GM23338 (cell line): Measurements from ENCODE around the gene CCDC69. TPM values are rescaled to one million over a fixed set of nuclear protein-coding genes. Genes with fewer than 3 reads are reported as not detected.
"Not testable (repeated sequence)": the region's sequence is repeated elsewhere in the genome, so short reads cannot be mapped to it uniquely, and the experiment has no call there.

Source experiments
- ATAC-seq: fragments of 200-7000 bp; cut with Tn5 transposase; 3 replicates; pipeline ENCODE4 v1.9.1; 2020
- DNase-seq: peaks from one replicate; pipeline ENCODE4 v3.0.0-alpha.2; 2015; ENCODE audit warnings: low spot score
- H2AFZ ChIP-seq: fragments of 200-600 bp; sonication (generic); 2 replicates; pipeline ENCODE4 v1.8.0; 2016; ENCODE audit warnings: antibody characterized with exemption, mild to moderate bottlenecking, moderate library complexity
- H3F3A ChIP-seq: fragments of 200-600 bp; sonication (generic); replicated peaks from 2 replicates; pipeline ENCODE4 v1.8.0; 2017; ENCODE audit warnings: antibody characterized with exemption, mixed run types, low read depth
- H3K27ac ChIP-seq: fragments of 200-600 bp; sonication (generic); 2 replicates; pipeline ENCODE4 v1.6.1; 2016; ENCODE audit warnings: low read depth
- H3K27me3 ChIP-seq: fragments of 200-600 bp; sonication (generic); 2 replicates; pipeline ENCODE4 v1.8.0; 2016; ENCODE audit warnings: mild to moderate bottlenecking, mixed run types, moderate library complexity; ENCODE audit not compliant: insufficient read depth
- H3K36me3 ChIP-seq: fragments of 200-600 bp; sonication (generic); 2 replicates; pipeline ENCODE4 v1.8.0; 2016; ENCODE audit warnings: mild to moderate bottlenecking; ENCODE audit not compliant: insufficient read depth
- H3K4me1 ChIP-seq: fragments of 200-600 bp; sonication (generic); 2 replicates; pipeline ENCODE4 v1.8.0; 2016; ENCODE audit warnings: mild to moderate bottlenecking, moderate library complexity; ENCODE audit not compliant: insufficient read depth
- H3K4me2 ChIP-seq: fragments of 200-600 bp; sonication (generic); 2 replicates; pipeline ENCODE4 v1.7.1; 2017; ENCODE audit warnings: mixed run types
- H3K4me3 ChIP-seq: fragments of 200-600 bp; sonication (generic); 2 replicates; pipeline ENCODE4 v1.6.1; 2016; ENCODE audit warnings: mixed run types
- H3K79me2 ChIP-seq: fragments of 200-600 bp; sonication (generic); replicated peaks from 2 replicates; pipeline ENCODE4 v1.8.0; 2017; ENCODE audit warnings: mild to moderate bottlenecking; ENCODE audit not compliant: insufficient read depth
- H3K9me2 ChIP-seq: fragments of 200-600 bp; sonication (generic); 2 replicates; pipeline ENCODE4 v1.8.0; 2017; ENCODE audit not compliant: insufficient read depth
- H4K20me1 ChIP-seq: fragments of 200-600 bp; sonication (generic); replicated peaks from 2 replicates; pipeline ENCODE4 v1.8.0; 2017; ENCODE audit warnings: mild to moderate bottlenecking; ENCODE audit not compliant: insufficient read depth
- H3K27ac Mint-ChIP-seq: 2 replicates; pipeline ENCODE4 v1.8.0; 2020; ENCODE audit warnings: inconsistent platforms, mild to moderate bottlenecking, moderate library complexity, mixed read lengths
- H3K27me3 Mint-ChIP-seq: 3 replicates; pipeline ENCODE4 v1.8.0; 2022; ENCODE audit warnings: low read depth, mild to moderate bottlenecking, moderate library complexity, mixed read lengths, inconsistent platforms; ENCODE audit not compliant: insufficient read depth, poor library complexity
- H3K36me3 Mint-ChIP-seq: 3 replicates; pipeline ENCODE4 v1.8.0; 2021; ENCODE audit warnings: low read depth, mild to moderate bottlenecking, inconsistent platforms, moderate library complexity, mixed read lengths
- H3K4me1 Mint-ChIP-seq: 3 replicates; pipeline ENCODE4 v1.8.0; 2020; ENCODE audit warnings: mild to moderate bottlenecking, inconsistent platforms, mixed read lengths
- H3K4me3 Mint-ChIP-seq: 3 replicates; pipeline ENCODE4 v1.8.0; 2021; ENCODE audit warnings: moderate library complexity, mild to moderate bottlenecking, inconsistent platforms, mixed read lengths
- H3K9me3 Mint-ChIP-seq: 3 replicates; pipeline ENCODE4 v1.8.0; 2020; ENCODE audit warnings: moderate library complexity, mild to moderate bottlenecking, inconsistent platforms, mixed read lengths
- CREB1 ChIP-seq: fragments of 250-450 bp; sonication (Bioruptor Pico); IDR thresholded peaks from 2 replicates; pipeline ENCODE4 v1.5.0; 2020; ENCODE audit warnings: low read depth, mild to moderate bottlenecking, moderate library complexity
- EZH2 ChIP-seq: fragments of 200-600 bp; sonication (generic); IDR thresholded peaks from one replicate; pipeline ENCODE4 v1.8.0; 2017; ENCODE audit warnings: antibody characterized with exemption, mild to moderate bottlenecking, low read depth; ENCODE audit not compliant: unreplicated experiment
- EZH2phosphoT487 ChIP-seq: fragments of 200-600 bp; sonication (generic); IDR thresholded peaks from one replicate; pipeline ENCODE4 v1.8.1; 2018; ENCODE audit warnings: antibody characterized with exemption; ENCODE audit not compliant: unreplicated experiment
- JUNB ChIP-seq: IDR thresholded peaks from one replicate; pipeline ENCODE4 v1.6.1; 2016; ENCODE audit warnings: antibody characterized with exemption; ENCODE audit not compliant: unreplicated experiment
- POLR2AphosphoS5 ChIP-seq: IDR thresholded peaks from 2 replicates; pipeline ENCODE4 v1.6.1; 2016; ENCODE audit warnings: antibody characterized with exemption, low read depth
- ZNF114 ChIP-seq: fragments of 250-450 bp; sonication (Bioruptor Pico); IDR thresholded peaks from 2 replicates; pipeline ENCODE4 v1.5.0; 2020; ENCODE audit warnings: mild to moderate bottlenecking, moderate library complexity
- ZNF331 ChIP-seq: fragments of 250-450 bp; sonication (Bioruptor Pico); IDR thresholded peaks from 2 replicates; pipeline ENCODE4 v1.5.0; 2020; ENCODE audit warnings: low read depth, mild to moderate bottlenecking, moderate library complexity
- polyA plus RNA-seq: library from polyadenylated mRNA; unstranded; fragments of >200 nt; fragmentation: Nextera tagmentation; extraction: Ambion mirVana; gene quantifications from 2 replicates; pipeline ENCODE4 v1.2.1, GENCODE V29; 2016
- total RNA-seq: library from RNA; depleted of rRNA; stranded (reverse); fragments of >200 nt; shearing (Covaris generic); gene quantifications from 2 replicates; pipeline ENCODE4 v1.2.3, GENCODE V29; 2014
- TF ChIP-seq, protein P1 (sequence below): fragments of 250-450 bp; sonication (Bioruptor Pico); IDR thresholded peaks from 2 replicates; pipeline ENCODE4 v1.5.0; 2020; ENCODE audit warnings: mild to moderate bottlenecking, moderate library complexity

Gene CCDC69
- total and polyA plus RNA-seq, 2 experiments from 2014 or later = 2.7 to 5.3 TPM

DNA sequence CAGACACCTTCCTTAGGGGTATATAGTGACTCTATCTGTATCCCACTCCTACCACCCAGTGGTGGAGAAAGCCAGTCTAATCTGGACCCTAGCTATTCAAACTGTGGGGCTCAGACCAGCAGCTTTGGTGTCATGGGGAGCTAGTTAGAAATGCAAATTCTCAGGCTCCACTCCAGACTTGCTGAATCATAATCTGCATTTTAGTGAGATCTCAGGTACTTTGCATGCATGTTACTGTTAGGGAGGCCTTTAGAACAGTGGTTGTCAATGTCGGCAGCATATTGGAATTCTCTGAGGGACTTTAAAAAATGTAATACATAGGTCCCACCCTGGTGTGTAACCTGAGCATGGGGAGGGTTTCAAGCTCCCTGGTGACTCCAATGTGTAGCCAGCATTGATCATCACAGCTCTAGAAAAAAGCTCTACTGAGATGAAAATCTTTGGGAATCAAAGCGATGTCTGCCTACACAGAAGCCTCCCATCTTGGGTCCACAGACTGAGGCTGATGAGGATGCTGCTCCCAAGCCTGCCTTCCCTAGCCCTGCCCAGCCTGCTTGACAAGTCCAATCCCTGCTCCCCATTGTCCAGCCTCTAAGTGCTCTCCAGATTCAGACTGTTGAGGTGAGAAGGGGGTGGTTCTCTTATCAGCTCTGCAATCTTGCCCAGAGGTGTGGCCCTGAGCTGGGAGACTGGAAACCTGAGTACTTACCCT is 17.2 kb upstream of the CCDC69 start:
- H3K27ac Mint-ChIP-seq = no peak overlapping the region
- ATAC-seq = peak; percentile 26
- H4K20me1 ChIP-seq = no peaks in the 10 kb centered on the region

DNA sequence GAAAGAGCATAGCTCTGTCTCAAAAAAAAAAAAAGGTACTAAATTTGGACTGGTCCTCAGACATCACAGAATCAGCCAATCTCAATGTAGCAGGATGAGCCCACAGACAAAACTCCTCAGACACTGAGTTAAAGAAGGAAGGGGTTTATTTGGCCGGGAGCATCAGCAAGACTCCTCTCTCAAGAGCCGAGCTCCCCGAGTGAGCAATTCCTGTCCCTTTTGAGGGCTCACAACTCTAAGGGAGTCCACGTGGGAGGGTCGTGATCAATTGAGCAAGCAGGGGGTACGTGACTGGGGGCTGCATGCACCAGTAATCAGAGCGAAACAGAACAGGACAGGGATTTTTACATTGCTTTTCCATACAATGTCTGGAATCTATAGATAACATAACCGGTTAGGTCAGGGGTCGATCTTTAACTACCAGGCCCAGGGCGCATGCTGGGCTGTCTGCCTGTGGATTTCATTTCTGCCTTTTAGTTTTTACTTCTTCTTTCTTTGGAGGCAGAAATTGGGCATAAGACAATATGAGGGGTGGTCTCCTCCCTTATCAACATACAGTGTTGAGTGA is 16.5 kb upstream of the CCDC69 start:
- not testable (repeated sequence) for H3K9me2 ChIP-seq, H3K4me2 ChIP-seq, H3F3A ChIP-seq, H3K27me3 Mint-ChIP-seq, H3K79me2 ChIP-seq, H3K36me3 Mint-ChIP-seq, H4K20me1 ChIP-seq, H3K9me3 Mint-ChIP-seq, H3K27ac Mint-ChIP-seq, ATAC-seq, H3K27me3 ChIP-seq, H3K36me3 ChIP-seq, DNase-seq, H3K27ac ChIP-seq, H3K4me3 Mint-ChIP-seq, H3K4me3 ChIP-seq, H2AFZ ChIP-seq
- H3K4me1 ChIP-seq = peaks cover 20% of the 10 kb centered on the region
- H3K4me1 Mint-ChIP-seq = peaks cover 30% of the 10 kb centered on the region

More for the DNA sequence above, 17.2 kb upstream of the CCDC69 start:
- H3K27me3 Mint-ChIP-seq = peaks cover 7% of the 10 kb centered on the region
- no peak for DNase-seq
- no peaks in the 10 kb centered on the region for H3K36me3 ChIP-seq
- H3K27ac ChIP-seq = no peak overlapping the region
- H3K9me3 Mint-ChIP-seq = no peaks in the 10 kb centered on the region; the same call in 2 of the 3 replicates
- no peaks in the 10 kb centered on the region for H3K36me3 Mint-ChIP-seq
- no peak overlapping the region for H3K4me3 ChIP-seq
- peaks cover 30% of the 10 kb centered on the region for H3K4me1 Mint-ChIP-seq
- no peaks in the 10 kb centered on the region for H3K79me2 ChIP-seq
- H3F3A ChIP-seq = no peaks in the 10 kb centered on the region
- H3K9me2 ChIP-seq = no peaks in the 10 kb centered on the region
- no peak overlapping the region; the same call in 1 of the 2 replicates for H3K4me2 ChIP-seq
- no peak for TF ChIP-seq POLR2AphosphoS5
- TF ChIP-seq JUNB = no peak
- no peak for TF ChIP-seq EZH2
- TF ChIP-seq ZNF331 (CRISPR knock-in tag) = no peak
- TF ChIP-seq EZH2phosphoT487 = no peak
- TF ChIP-seq CREB1 (CRISPR knock-in tag) = no peak
- no peak for TF ChIP-seq ZNF114
- TF ChIP-seq, protein P1, sequence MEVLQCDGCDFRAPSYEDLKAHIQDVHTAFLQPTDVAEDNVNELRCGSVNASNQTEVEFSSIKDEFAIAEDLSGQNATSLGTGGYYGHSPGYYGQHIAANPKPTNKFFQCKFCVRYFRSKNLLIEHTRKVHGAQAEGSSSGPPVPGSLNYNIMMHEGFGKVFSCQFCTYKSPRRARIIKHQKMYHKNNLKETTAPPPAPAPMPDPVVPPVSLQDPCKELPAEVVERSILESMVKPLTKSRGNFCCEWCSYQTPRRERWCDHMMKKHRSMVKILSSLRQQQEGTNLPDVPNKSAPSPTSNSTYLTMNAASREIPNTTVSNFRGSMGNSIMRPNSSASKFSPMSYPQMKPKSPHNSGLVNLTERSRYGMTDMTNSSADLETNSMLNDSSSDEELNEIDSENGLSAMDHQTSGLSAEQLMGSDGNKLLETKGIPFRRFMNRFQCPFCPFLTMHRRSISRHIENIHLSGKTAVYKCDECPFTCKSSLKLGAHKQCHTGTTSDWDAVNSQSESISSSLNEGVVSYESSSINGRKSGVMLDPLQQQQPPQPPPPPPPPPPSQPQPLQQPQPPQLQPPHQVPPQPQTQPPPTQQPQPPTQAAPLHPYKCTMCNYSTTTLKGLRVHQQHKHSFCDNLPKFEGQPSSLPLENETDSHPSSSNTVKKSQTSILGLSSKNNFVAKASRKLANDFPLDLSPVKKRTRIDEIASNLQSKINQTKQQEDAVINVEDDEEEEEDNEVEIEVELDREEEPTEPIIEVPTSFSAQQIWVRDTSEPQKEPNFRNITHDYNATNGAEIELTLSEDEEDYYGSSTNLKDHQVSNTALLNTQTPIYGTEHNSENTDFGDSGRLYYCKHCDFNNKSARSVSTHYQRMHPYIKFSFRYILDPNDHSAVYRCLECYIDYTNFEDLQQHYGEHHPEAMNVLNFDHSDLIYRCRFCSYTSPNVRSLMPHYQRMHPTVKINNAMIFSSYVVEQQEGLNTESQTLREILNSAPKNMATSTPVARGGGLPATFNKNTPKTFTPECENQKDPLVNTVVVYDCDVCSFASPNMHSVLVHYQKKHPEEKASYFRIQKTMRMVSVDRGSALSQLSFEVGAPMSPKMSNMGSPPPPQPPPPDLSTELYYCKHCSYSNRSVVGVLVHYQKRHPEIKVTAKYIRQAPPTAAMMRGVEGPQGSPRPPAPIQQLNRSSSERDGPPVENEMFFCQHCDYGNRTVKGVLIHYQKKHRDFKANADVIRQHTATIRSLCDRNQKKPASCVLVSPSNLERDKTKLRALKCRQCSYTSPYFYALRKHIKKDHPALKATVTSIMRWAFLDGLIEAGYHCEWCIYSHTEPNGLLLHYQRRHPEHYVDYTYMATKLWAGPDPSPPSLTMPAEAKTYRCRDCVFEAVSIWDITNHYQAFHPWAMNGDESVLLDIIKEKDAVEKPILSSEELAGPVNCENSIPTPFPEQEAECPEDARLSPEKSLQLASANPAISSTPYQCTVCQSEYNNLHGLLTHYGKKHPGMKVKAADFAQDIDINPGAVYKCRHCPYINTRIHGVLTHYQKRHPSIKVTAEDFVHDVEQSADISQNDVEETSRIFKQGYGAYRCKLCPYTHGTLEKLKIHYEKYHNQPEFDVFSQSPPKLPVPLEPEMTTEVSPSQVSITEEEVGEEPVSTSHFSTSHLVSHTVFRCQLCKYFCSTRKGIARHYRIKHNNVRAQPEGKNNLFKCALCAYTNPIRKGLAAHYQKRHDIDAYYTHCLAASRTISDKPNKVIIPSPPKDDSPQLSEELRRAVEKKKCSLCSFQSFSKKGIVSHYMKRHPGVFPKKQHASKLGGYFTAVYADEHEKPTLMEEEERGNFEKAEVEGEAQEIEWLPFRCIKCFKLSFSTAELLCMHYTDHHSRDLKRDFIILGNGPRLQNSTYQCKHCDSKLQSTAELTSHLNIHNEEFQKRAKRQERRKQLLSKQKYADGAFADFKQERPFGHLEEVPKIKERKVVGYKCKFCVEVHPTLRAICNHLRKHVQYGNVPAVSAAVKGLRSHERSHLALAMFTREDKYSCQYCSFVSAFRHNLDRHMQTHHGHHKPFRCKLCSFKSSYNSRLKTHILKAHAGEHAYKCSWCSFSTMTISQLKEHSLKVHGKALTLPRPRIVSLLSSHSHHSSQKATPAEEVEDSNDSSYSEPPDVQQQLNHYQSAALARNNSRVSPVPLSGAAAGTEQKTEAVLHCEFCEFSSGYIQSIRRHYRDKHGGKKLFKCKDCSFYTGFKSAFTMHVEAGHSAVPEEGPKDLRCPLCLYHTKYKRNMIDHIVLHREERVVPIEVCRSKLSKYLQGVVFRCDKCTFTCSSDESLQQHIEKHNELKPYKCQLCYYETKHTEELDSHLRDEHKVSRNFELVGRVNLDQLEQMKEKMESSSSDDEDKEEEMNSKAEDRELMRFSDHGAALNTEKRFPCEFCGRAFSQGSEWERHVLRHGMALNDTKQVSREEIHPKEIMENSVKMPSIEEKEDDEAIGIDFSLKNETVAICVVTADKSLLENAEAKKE (CRISPR knock-in tag) = no peak
- H3K27me3 ChIP-seq = no peaks in the 10 kb centered on the region
- peak overlapping the region; percentile 80 for H2AFZ ChIP-seq
- no peak overlapping the region for H3K4me3 Mint-ChIP-seq
- H3K4me1 ChIP-seq = peaks cover 20% of the 10 kb centered on the region
